Ectodermal cell (in vitro differentiated cells): ENCODE data around the gene TSHZ2.

Source experiments
- H3K27ac ChIP-seq: 2 replicates; pipeline ENCODE4 v1.7.0; 2013; ENCODE audit warnings: mild to moderate bottlenecking, low read depth, low read length; ENCODE audit not compliant: insufficient read depth, poor library complexity, severe bottlenecking
- H3K27me3 ChIP-seq: 2 replicates; pipeline ENCODE4 v1.7.0; 2013; ENCODE audit warnings: mild to moderate bottlenecking, low read length; ENCODE audit not compliant: insufficient read depth, control insufficient read depth, poor library complexity, severe bottlenecking
- H3K36me3 ChIP-seq: one replicate; pipeline ENCODE4 v1.7.0; 2013; ENCODE audit warnings: low read length; ENCODE audit not compliant: control insufficient read depth, insufficient read depth
- H3K4me1 ChIP-seq: one replicate; pipeline ENCODE4 v1.7.0; 2013; ENCODE audit warnings: low read length; ENCODE audit not compliant: control insufficient read depth, insufficient read depth
- H3K4me3 ChIP-seq: 2 replicates; pipeline ENCODE4 v1.7.0; 2013; ENCODE audit warnings: low read depth, low read length, control low read depth; ENCODE audit not compliant: insufficient read depth
- H3K9me3 ChIP-seq: 2 replicates; pipeline ENCODE4 v1.7.0; 2013; ENCODE audit warnings: mild to moderate bottlenecking, low read length, moderate library complexity; ENCODE audit not compliant: control insufficient read depth
- WGBS, 2 experiments: methylation state at CpG; one replicate each; pipeline ENCODE4 v1.1.7; 2013; ENCODE audit warnings: missing lambda C conversion rate in 2 of 2; 5-methylcytosine and 5-hydroxymethylcytosine counted together

Gene TSHZ2

GRCh38 chr20:53079828-53080686, 107.9 kb downstream of the TSHZ2 start:
- Histone ChIP-seq H3K27me3 (no peaks in the 10 kb centered on the region), H3K27ac (no peak overlapping the region), H3K9me3 (no peaks in the 10 kb centered on the region), H3K4me3 (no peak overlapping the region), H3K36me3 (no peaks in the 10 kb centered on the region), H3K4me1 (peaks cover 3% of the 10 kb centered on the region)
- WGBS, 2 experiments = 93 to 94% methylated on average over 10 of the region's 10 CpGs

GRCh38 chr20:53080687-53080962, 108.5 kb downstream of the TSHZ2 start:
- peaks cover 3% of the 10 kb centered on the region for H3K4me1 ChIP-seq
- H3K27ac ChIP-seq = no peak overlapping the region
- 95 to 97% methylated on average over 9 of the region's 9 CpGs for WGBS, 2 experiments

GRCh38 chr20:53080969-53081871, 109.1 kb downstream of the TSHZ2 start:
- no peak overlapping the region for H3K4me3 ChIP-seq
- peaks cover 3% of the 10 kb centered on the region for H3K4me1 ChIP-seq
- no peaks in the 10 kb centered on the region for H3K36me3 ChIP-seq
- no peaks in the 10 kb centered on the region for H3K9me3 ChIP-seq
- no peak overlapping the region for H3K27ac ChIP-seq
- H3K27me3 ChIP-seq = no peaks in the 10 kb centered on the region
- WGBS, 2 experiments = 88 to 93% methylated on average over 7 of the region's 10 CpGs

More at GRCh38 chr20:53080687-53080962, 108.5 kb downstream of the TSHZ2 start:
- no peaks in the 10 kb centered on the region for H3K27me3 ChIP-seq
- H3K9me3 ChIP-seq = no peaks in the 10 kb centered on the region
- H3K4me3 ChIP-seq = no peak overlapping the region
- no peaks in the 10 kb centered on the region for H3K36me3 ChIP-seq

- H3K27ac ChIP-seq = no peak overlapping the region
- WGBS, 2 experiments = 78 to 79% methylated on average over 8 to 10 of the region's 10 CpGs
These were observed 110.0 kb downstream of the TSHZ2 start for GRCh38 chr20:53081916-53082863.

GRCh38 chr20:53083411-53083810, 111.3 kb downstream of the TSHZ2 start:
- 93 to 94% methylated on average over 7 of the region's 7 CpGs for WGBS, 2 experiments
- peaks cover 3% of the 10 kb centered on the region for H3K4me1 ChIP-seq
- no peak overlapping the region for H3K4me3 ChIP-seq
- H3K9me3 ChIP-seq = no peaks in the 10 kb centered on the region
- no peak overlapping the region for H3K27ac ChIP-seq
- H3K27me3 ChIP-seq = no peaks in the 10 kb centered on the region
- H3K36me3 ChIP-seq = no peaks in the 10 kb centered on the region

More at GRCh38 chr20:53081916-53082863, 110.0 kb downstream of the TSHZ2 start:
- H3K9me3 ChIP-seq = no peaks in the 10 kb centered on the region
- H3K27me3 ChIP-seq = no peaks in the 10 kb centered on the region
- peaks cover 3% of the 10 kb centered on the region for H3K4me1 ChIP-seq
- no peak overlapping the region for H3K4me3 ChIP-seq
- no peaks in the 10 kb centered on the region for H3K36me3 ChIP-seq

- Histone ChIP-seq H3K27ac (no peak overlapping the region), H3K9me3 (no peaks in the 10 kb centered on the region), H3K4me1 (peaks cover 3% of the 10 kb centered on the region), H3K36me3 (no peaks in the 10 kb centered on the region), H3K4me3 (no peak overlapping the region), H3K27me3 (no peaks in the 10 kb centered on the region)
These were observed 112.3 kb downstream of the TSHZ2 start for GRCh38 chr20:53084408-53084997.

- no peaks in the 10 kb centered on the region for H3K27me3 ChIP-seq
- 97% methylated on average over 5 of the region's 5 CpGs for whole genome bisulfite sequencing, 2 experiments
- H3K4me1 ChIP-seq = peaks cover 3% of the 10 kb centered on the region
- H3K9me3 ChIP-seq = no peaks in the 10 kb centered on the region
- H3K27ac ChIP-seq = no peak overlapping the region
- H3K36me3 ChIP-seq = no peaks in the 10 kb centered on the region
- no peak overlapping the region for H3K4me3 ChIP-seq
These were observed 113.6 kb downstream of the TSHZ2 start for GRCh38 chr20:53085720-53086119.

GRCh38 chr20:53087037-53087777, 115.0 kb downstream of the TSHZ2 start:
- H3K27ac ChIP-seq = no peak overlapping the region
- no peaks in the 10 kb centered on the region for H3K36me3 ChIP-seq
- no peak overlapping the region for H3K4me3 ChIP-seq
- WGBS, 2 experiments = 93 to 94% methylated on average over 8 of the region's 8 CpGs
- no peaks in the 10 kb centered on the region for H3K9me3 ChIP-seq
- peaks cover 3% of the 10 kb centered on the region for H3K4me1 ChIP-seq
- no peaks in the 10 kb centered on the region for H3K27me3 ChIP-seq

GRCh38 chr20:53088786-53089185, 116.6 kb downstream of the TSHZ2 start:
- H3K4me1 ChIP-seq = no peaks in the 10 kb centered on the region
- H3K9me3 ChIP-seq = no peaks in the 10 kb centered on the region
- WGBS, 2 experiments = 92 to 93% methylated on average over 10 of the region's 10 CpGs
- no peak overlapping the region for H3K27ac ChIP-seq
- no peaks in the 10 kb centered on the region for H3K27me3 ChIP-seq
- no peaks in the 10 kb centered on the region for H3K36me3 ChIP-seq
- H3K4me3 ChIP-seq = no peak overlapping the region
